T-cell (primary cell): ENCODE results near the gene CNTNAP5. TPM values are rescaled to one million over a fixed set of nuclear protein-coding genes. Genes with fewer than 3 reads are reported as not detected.

Experiments
- ATAC-seq, 4 experiments: fragments of 200-7000 bp in 3 of 4; fragments of 150-1000 bp in 1 of 4; cut with Tn5 transposase; replicated peaks in 1 of 4; 1 replicate in 3 of 4; 2 replicates in 1 of 4; pipeline ENCODE4 v1.10.0; 2021; ENCODE audit warnings: moderate library complexity in 3 of 4, mild to moderate bottlenecking in 2 of 4, moderate number of reproducible peaks in 1 of 4
- CTCF ChIA-PET, 2 donors: fragments of 300-600 bp; sonication (Branson Sonifier 250); formaldehyde crosslinking; loops; one replicate each; lab custom pipeline; 2022; ENCODE audit warnings: antibody characterized with exemption in 2 of 2; lab: Charles Lee
- POLR2A ChIA-PET, 2 donors: fragments of 300-600 bp; sonication (Branson Sonifier 250); formaldehyde crosslinking; loops; one replicate each; lab custom pipeline; 2022; ENCODE audit warnings: antibody characterized with exemption in 2 of 2; lab: Charles Lee
- DNase-seq, 35 experiments: peaks; one replicate each; pipeline versions ENCODE4 v3.0.0 to v3.0.0-alpha.2; 2013 to 2023
- H3K27ac ChIP-seq: one replicate; pipeline ENCODE4 v1.5.1; 2013; ENCODE audit warnings: low read length
- H3K27me3 ChIP-seq, 2 experiments: replicated peaks in 1 of 2; 1 replicate in 1 of 2; 2 replicates in 1 of 2; pipeline versions ENCODE4 v1.6.1 to v1.7.0; 2013; ENCODE audit warnings: low read length in 1 of 2, mixed read lengths in 1 of 2; ENCODE audit not compliant: control insufficient read depth in 2 of 2, insufficient read depth in 2 of 2; ENCODE audit errors: extremely low read depth in 1 of 2
- H3K36me3 ChIP-seq, 2 donors: 1 replicate in 1 of 2; 2 replicates in 1 of 2; pipeline versions ENCODE4 v1.6.1 to v1.7.0; 2013; ENCODE audit warnings: low read length in 1 of 2; ENCODE audit not compliant: control insufficient read depth in 2 of 2, insufficient read depth in 1 of 2; ENCODE audit errors: extremely low read depth in 1 of 2
- H3K4me1 ChIP-seq, 2 experiments: 1 replicate in 1 of 2; 2 replicates in 1 of 2; pipeline versions ENCODE4 v1.6.1 to v1.7.0; 2013; ENCODE audit warnings: low read length in 2 of 2, mixed read lengths in 1 of 2; ENCODE audit not compliant: insufficient read depth in 2 of 2, control insufficient read depth in 1 of 2; ENCODE audit errors: extremely low read depth in 1 of 2
- H3K4me3 ChIP-seq, 2 donors: 1 replicate in 1 of 2; 2 replicates in 1 of 2; pipeline versions ENCODE4 v1.5.1 to v1.7.0; 2013; ENCODE audit warnings: mild to moderate bottlenecking in 2 of 2, low read length in 1 of 2, moderate library complexity in 1 of 2; ENCODE audit not compliant: control insufficient read depth in 1 of 2; ENCODE audit errors: extremely low read depth in 1 of 2
- H3K9me3 ChIP-seq: 2 replicates; pipeline ENCODE4 v1.7.0; 2013
- H3K27ac Mint-ChIP-seq, 2 donors: one replicate each; pipeline ENCODE4 v1.8.0; 2020 to 2021; ENCODE audit warnings: mild to moderate bottlenecking in 2 of 2, mixed read lengths in 2 of 2
- H3K27me3 Mint-ChIP-seq, 2 donors: one replicate each; pipeline ENCODE4 v1.8.0; 2021 to 2022; ENCODE audit warnings: mixed read lengths in 2 of 2
- H3K36me3 Mint-ChIP-seq: one replicate; pipeline ENCODE4 v1.8.0; 2021; ENCODE audit warnings: mixed read lengths
- H3K4me1 Mint-ChIP-seq, 3 donors: one replicate each; pipeline ENCODE4 v1.8.0; 2020 to 2022; ENCODE audit warnings: mixed read lengths in 3 of 3, mild to moderate bottlenecking in 1 of 3
- H3K4me3 Mint-ChIP-seq, 3 donors: one replicate each; pipeline ENCODE4 v1.8.0; 2020 to 2022; ENCODE audit warnings: mild to moderate bottlenecking in 3 of 3, mixed read lengths in 3 of 3, moderate library complexity in 3 of 3
- H3K9me3 Mint-ChIP-seq, 3 donors: one replicate each; pipeline ENCODE4 v1.8.0; 2020 to 2022; ENCODE audit warnings: mixed read lengths in 3 of 3
- WGBS: methylation state at CpG from one replicate; pipeline ENCODE4 v1.1.5; 2013; ENCODE audit warnings: missing lambda C conversion rate; ENCODE audit not compliant: insufficient coverage; 5-methylcytosine and 5-hydroxymethylcytosine counted together
- total RNA-seq, 35 experiments: library from RNA in 6 of 35; stranded (reverse) in 6 of 35; fragments of 120-200 nt in 1 of 35; gene quantifications; one replicate each; pipeline versions ENCODE4 v1.2.1 to v1.2.4 and lab custom pipeline; 2013 to 2026

The CNTNAP5 gene
- total RNA-seq, 5 donors from 2014 or later (not counting 1 experiment from before 2014, with no cell fraction given): not detected

DNA sequence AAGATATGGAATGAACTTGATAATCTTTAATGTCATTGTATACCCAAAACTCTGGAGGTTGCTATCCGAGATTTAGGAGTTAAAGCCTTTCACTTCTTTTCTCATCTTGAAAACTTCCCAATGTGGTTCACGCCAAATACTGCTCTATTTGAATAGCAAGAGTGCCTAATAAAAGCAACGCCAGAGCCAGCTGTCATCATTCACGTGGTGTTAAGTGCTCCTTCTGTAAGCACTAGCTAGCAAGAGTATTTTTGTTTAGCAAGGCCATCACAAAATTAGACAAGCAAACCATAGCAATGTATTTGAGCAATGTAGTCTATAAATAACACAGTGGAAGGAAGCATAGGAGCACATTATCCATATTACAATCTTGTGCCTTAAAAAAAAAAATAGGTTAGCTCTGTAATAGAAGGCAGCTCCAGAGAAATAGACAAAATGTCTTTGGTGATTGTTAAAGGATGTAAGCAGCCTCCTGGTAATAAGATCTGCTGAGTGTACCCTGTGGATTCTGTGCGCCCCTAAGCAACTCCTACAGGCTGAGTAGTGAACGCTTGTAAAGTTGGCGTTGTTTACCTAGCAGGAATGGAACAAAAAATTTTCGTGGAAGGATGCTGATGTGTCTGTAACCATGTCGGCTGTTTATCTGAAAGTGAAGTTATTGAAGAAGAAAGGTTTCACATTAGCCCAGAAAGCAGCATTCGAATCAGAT, 518.0 kb downstream of the CNTNAP5 start:
- no peaks in the 10 kb centered on the region for H3K9me3 ChIP-seq
- Mint-ChIP-seq H3K27ac (no peak overlapping the region), H3K36me3 (no peaks in the 10 kb centered on the region), H3K4me1 (no peaks in the 10 kb centered on the region), H3K9me3 (peaks cover 7 to 16% (median 8%) of the 10 kb centered on the region in 3 donors), H3K4me3 (no peak overlapping the region), H3K27me3 (no peaks in the 10 kb centered on the region)
- no peaks in the 10 kb centered on the region for H3K27me3 ChIP-seq
- ChIA-PET CTCF (no interaction called here), POLR2A (no interaction called here)
- ATAC-seq (no peak), DNase-seq (no peak)
- H3K27ac ChIP-seq: no peak overlapping the region
- H3K4me1 ChIP-seq: no peaks in the 10 kb centered on the region
- 78% methylated on average over 3 of the region's 10 CpGs for WGBS
- no peak overlapping the region for H3K4me3 ChIP-seq
- H3K36me3 ChIP-seq: no peaks in the 10 kb centered on the region

DNA sequence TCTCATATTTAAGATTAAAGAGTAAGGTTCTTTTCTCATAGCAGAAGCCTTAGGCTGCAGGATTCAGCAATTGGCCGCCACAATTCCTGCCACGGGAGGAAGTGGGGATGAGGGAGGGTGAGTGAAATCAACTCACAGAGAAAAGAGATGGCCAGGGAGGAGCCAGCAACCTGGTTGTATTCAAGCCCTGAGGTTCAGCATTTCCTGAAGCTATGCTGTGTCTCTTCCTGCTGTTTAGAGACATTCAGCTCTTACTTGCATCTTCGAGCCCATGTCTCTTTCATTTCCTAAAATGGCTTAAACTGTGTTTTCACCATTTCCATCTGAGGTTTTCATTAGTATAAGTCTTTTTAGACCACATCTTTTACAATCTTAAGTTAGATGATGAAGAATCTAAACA, 522.6 kb downstream of the CNTNAP5 start:
- WGBS: 47% methylated on average over 2 of the region's 3 CpGs
- no peak overlapping the region for H3K27ac ChIP-seq
- ATAC-seq (no peak), DNase-seq (no peak)
- peaks cover 3 to 9% (median 5%) of the 10 kb centered on the region in 3 donors for H3K9me3 Mint-ChIP-seq
- H3K4me1 ChIP-seq: no peaks in the 10 kb centered on the region
- CTCF ChIA-PET: no interaction called here
- POLR2A ChIA-PET: no interaction called here
- no peak overlapping the region for H3K27ac Mint-ChIP-seq
- no peaks in the 10 kb centered on the region for H3K36me3 Mint-ChIP-seq
- no peak overlapping the region for H3K4me3 Mint-ChIP-seq
- H3K4me1 Mint-ChIP-seq: no peaks in the 10 kb centered on the region
- H3K9me3 ChIP-seq: no peaks in the 10 kb centered on the region
- no peak overlapping the region for H3K4me3 ChIP-seq
- H3K27me3 ChIP-seq: no peaks in the 10 kb centered on the region
- H3K36me3 ChIP-seq: no peaks in the 10 kb centered on the region
- H3K27me3 Mint-ChIP-seq: no peaks in the 10 kb centered on the region

DNA sequence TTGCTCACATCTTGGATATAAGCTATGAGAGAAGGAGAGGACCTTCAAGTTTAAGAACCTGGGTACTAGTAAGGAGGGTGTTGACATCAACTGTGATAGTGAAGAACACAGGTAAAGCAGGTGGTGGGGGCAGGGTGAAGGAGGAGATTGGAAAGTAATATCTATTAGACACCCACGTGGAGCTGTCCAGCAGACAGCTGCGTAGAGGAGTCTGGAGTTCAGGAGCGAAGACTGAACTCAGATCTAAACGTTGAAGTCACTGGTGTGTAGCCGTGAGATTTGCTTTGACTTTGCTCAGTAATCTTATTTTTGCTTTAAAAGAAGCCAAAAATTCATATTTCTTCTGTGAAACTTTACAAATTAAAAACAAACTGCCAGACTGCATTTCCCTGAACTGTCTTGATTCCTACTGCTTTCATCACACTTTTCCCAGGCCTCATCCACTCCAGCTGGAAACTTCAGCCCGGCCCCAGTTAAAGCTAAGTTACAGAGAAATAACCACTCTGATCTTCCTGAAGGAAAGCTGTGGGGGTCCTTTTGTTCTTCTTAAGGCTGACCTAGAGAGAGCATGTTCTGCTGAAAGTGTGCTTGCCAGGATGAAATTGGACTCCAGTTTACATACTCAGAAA, 533.3 kb downstream of the CNTNAP5 start:
- H3K36me3 Mint-ChIP-seq: no peaks in the 10 kb centered on the region
- no peak overlapping the region for H3K4me3 Mint-ChIP-seq
- Histone ChIP-seq H3K36me3 (no peaks in the 10 kb centered on the region), H3K27me3 (no peaks in the 10 kb centered on the region), H3K4me1 (no peaks in the 10 kb centered on the region), H3K4me3 (no peak overlapping the region), H3K27ac (no peak overlapping the region), H3K9me3 (no peaks in the 10 kb centered on the region)
- no peak for ATAC-seq
- DNase-seq: no peak
- no peaks in the 10 kb centered on the region for H3K4me1 Mint-ChIP-seq
- CTCF ChIA-PET: no interaction called here
- 72% methylated on average over 5 of the region's 6 CpGs for WGBS
- H3K9me3 Mint-ChIP-seq: peaks cover 5 to 14% (median 7%) of the 10 kb centered on the region in 3 donors
- POLR2A ChIA-PET: no interaction called here
- no peak overlapping the region for H3K27ac Mint-ChIP-seq
- no peaks in the 10 kb centered on the region for H3K27me3 Mint-ChIP-seq

DNA sequence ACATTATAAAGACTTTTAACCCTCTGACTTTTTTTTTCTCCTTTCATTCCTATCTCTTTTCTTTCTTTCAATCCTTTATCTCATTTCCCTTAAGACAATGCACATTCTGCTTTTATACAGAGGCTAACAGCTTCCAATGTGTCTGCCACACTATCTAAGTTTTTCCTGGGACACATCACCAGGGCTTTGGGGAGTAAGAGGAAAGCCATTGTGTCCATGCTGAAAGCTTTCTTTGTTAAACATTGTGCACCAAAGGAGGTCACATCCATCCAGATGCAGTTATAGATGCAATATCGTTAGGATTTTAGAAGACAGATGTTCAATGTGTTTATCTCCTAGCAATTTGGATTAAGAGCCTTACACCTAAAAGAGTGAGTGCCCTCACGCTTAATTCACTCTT, 534.1 kb downstream of the CNTNAP5 start:
- CTCF ChIA-PET: no interaction called here
- peaks cover 5 to 17% (median 12%) of the 10 kb centered on the region in 3 donors for H3K9me3 Mint-ChIP-seq

DNA sequence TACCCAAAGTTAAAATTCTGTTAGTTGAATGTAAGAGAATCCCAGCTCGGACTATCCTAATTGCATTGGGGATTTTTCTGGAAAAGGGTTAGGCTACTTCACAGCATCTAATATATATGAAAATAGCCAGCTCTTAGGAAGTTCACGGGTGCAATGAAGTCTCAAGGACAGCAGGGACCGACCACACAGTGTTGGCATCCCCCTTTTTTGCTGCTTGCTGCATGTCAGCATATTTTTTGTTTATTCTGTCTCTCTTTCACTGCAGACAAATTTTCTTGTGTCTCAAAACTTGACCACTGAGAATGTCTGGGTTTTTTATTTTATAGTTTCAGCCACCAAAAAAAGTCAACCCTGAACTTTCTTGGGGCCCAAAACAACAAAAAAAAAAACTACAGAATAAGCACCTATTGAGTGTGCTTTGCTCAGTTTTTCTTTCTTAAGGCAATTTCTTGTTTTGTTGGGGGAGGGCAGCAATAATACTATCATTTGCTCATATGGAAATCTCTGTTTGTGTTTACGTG, 535.6 kb downstream of the CNTNAP5 start:
- Histone ChIP-seq H3K27ac (no peak overlapping the region), H3K4me3 (no peak overlapping the region), H3K36me3 (no peaks in the 10 kb centered on the region), H3K27me3 (no peaks in the 10 kb centered on the region), H3K4me1 (no peaks in the 10 kb centered on the region), H3K9me3 (no peaks in the 10 kb centered on the region)
- no peaks in the 10 kb centered on the region for H3K36me3 Mint-ChIP-seq
- ChIA-PET CTCF (no interaction called here), POLR2A (no interaction called here)
- H3K4me1 Mint-ChIP-seq: no peaks in the 10 kb centered on the region
- no peak for ATAC-seq
- H3K27ac Mint-ChIP-seq: no peak overlapping the region
- H3K9me3 Mint-ChIP-seq: peaks cover 5 to 23% (median 12%) of the 10 kb centered on the region in 3 donors
- H3K27me3 Mint-ChIP-seq: no peaks in the 10 kb centered on the region
- H3K4me3 Mint-ChIP-seq: no peak overlapping the region
- WGBS: 69% methylated on average over 3 of the region's 4 CpGs
- DNase-seq: no peak

More for the DNA sequence above, 534.1 kb downstream of the CNTNAP5 start:
- Mint-ChIP-seq H3K4me1 (no peaks in the 10 kb centered on the region), H3K36me3 (no peaks in the 10 kb centered on the region), H3K27ac (no peak overlapping the region), H3K27me3 (no peaks in the 10 kb centered on the region), H3K4me3 (no peak overlapping the region)
- H3K27me3 ChIP-seq: no peaks in the 10 kb centered on the region
- H3K4me1 ChIP-seq: no peaks in the 10 kb centered on the region
- no peaks in the 10 kb centered on the region for H3K9me3 ChIP-seq
- ATAC-seq (no peak), DNase-seq (no peak)
- whole genome bisulfite sequencing: no CpG with 5 or more reads among the region's 2 CpGs
- no peak overlapping the region for H3K4me3 ChIP-seq
- no peak overlapping the region for H3K27ac ChIP-seq
- no peaks in the 10 kb centered on the region for H3K36me3 ChIP-seq
- POLR2A ChIA-PET: no interaction called here

DNA sequence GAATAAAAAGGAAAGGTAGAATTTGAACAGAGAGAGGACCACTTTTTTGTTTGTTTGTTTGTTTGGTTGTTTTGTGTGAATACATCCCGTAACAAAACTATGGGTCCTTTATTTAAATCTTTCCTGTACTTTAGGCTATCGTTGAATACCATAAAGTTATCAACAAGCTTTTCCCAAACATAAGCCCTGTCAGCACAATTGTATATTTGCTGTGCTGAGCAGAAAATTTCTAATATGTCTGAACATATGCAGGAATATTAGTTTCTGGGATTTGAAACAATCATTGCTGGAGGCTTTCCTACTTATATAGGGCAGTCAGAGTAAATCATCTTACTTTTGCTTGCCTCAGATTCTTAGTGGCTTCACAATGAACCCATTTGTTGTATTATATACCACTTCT, 536.4 kb downstream of the CNTNAP5 start:
- no CpG with 5 or more reads among the region's 2 CpGs for WGBS
- H3K4me1 ChIP-seq: no peaks in the 10 kb centered on the region
- no peaks in the 10 kb centered on the region for H3K27me3 ChIP-seq
- H3K9me3 ChIP-seq: no peaks in the 10 kb centered on the region
- Mint-ChIP-seq H3K27ac (no peak overlapping the region), H3K4me1 (no peaks in the 10 kb centered on the region), H3K9me3 (peaks cover 5 to 22% (median 12%) of the 10 kb centered on the region in 3 donors), H3K36me3 (no peaks in the 10 kb centered on the region), H3K4me3 (no peak overlapping the region), H3K27me3 (no peaks in the 10 kb centered on the region)
- H3K36me3 ChIP-seq: no peaks in the 10 kb centered on the region
- CTCF ChIA-PET: no interaction called here
- no peak for ATAC-seq
- POLR2A ChIA-PET: no interaction called here
- no peak overlapping the region for H3K27ac ChIP-seq
- no peak overlapping the region for H3K4me3 ChIP-seq
- no peak for DNase-seq
